Upper lobe of left lung (tissue), 4 donors: ENCODE measurements around the gene KCNJ11.
A peak's percentile ranks its signal among the peaks of the same experiment; 100 is the strongest.

Experiments
- EP300 ChIP-seq, 4 donors: sonication (generic); formaldehyde crosslinking; IDR thresholded peaks; one replicate each; pipeline ENCODE4 v1.5.1; 2017; ENCODE audit warnings: antibody characterized with exemption in 4 of 4, control low read depth in 2 of 4
- POLR2A ChIP-seq, 4 donors: fragments of 450-650 bp; IDR thresholded peaks; one replicate each; pipeline ENCODE4 v1.5.1; 2016 to 2017; ENCODE audit warnings: antibody characterized with exemption in 4 of 4, mild to moderate bottlenecking in 2 of 4
- POLR2AphosphoS5 ChIP-seq, 2 donors: sonication (generic); formaldehyde crosslinking; IDR thresholded peaks; one replicate each; pipeline ENCODE4 v1.5.1; 2017; ENCODE audit warnings: antibody characterized with exemption in 2 of 2
- TF ChIP-seq, protein P1 (sequence below), 6 experiments: fragments of 450-650 bp in 4 of 6; fragments of 200-600 bp in 2 of 6; sonication (generic) in 2 of 6; IDR thresholded peaks; one replicate each; pipeline ENCODE4 v1.5.1; 2016 to 2019; ENCODE audit warnings: antibody characterized with exemption in 6 of 6

DNA sequence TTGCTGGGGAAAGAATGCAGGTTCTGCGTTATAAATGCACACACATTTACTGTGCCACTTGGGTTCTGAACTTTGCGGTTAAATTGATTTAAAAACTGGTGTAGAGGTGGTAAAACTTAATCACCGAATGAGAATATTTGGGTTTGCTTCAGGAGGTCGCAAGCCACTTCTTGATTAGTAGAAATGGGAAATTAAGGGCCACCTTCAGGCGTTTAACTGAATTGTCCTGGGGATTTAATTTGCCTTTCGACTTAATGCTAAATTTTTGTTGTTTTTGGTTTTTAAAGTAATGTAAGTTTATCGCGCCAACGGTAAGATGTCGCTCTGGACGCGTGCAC, 37.3 kb downstream of the KCNJ11 start:
- TF ChIP-seq, protein P1, sequence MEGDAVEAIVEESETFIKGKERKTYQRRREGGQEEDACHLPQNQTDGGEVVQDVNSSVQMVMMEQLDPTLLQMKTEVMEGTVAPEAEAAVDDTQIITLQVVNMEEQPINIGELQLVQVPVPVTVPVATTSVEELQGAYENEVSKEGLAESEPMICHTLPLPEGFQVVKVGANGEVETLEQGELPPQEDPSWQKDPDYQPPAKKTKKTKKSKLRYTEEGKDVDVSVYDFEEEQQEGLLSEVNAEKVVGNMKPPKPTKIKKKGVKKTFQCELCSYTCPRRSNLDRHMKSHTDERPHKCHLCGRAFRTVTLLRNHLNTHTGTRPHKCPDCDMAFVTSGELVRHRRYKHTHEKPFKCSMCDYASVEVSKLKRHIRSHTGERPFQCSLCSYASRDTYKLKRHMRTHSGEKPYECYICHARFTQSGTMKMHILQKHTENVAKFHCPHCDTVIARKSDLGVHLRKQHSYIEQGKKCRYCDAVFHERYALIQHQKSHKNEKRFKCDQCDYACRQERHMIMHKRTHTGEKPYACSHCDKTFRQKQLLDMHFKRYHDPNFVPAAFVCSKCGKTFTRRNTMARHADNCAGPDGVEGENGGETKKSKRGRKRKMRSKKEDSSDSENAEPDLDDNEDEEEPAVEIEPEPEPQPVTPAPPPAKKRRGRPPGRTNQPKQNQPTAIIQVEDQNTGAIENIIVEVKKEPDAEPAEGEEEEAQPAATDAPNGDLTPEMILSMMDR (IDR thresholded peaks at IDR 0.05) = peak in 2 of 6 experiments; percentile 6 to 23
- TF ChIP-seq POLR2A (IDR thresholded peaks at IDR 0.05) (no peak), EP300 (IDR thresholded peaks at IDR 0.05) (no peak), POLR2AphosphoS5 (IDR thresholded peaks at IDR 0.05) (no peak)
